Gastrocnemius medialis (tissue), 4 donors: ENCODE results near the gene KCNIP4. TPM values are rescaled to one million over a fixed set of nuclear protein-coding genes. Genes with fewer than 3 reads are reported as not detected.

ENCODE experiments used
- ATAC-seq, 2 donors: fragments of 150-250 bp; one replicate each; pipeline ENCODE4 v1.9.1; 2016
- DNase-seq, 2 donors: peaks; one replicate each; pipeline ENCODE4 v3.0.0-alpha.2; 2019
- H3K27ac ChIP-seq, 4 donors: fragments of 200-600 bp; sonication (generic); 1 replicate in 1 of 4; 2 replicates in 3 of 4; pipeline ENCODE4 v1.5.1; 2016 to 2018; ENCODE audit warnings: mild to moderate bottlenecking in 2 of 4, moderate library complexity in 1 of 4
- H3K27me3 ChIP-seq, 3 donors: fragments of 200-600 bp; sonication (generic) in 2 of 3; 1 replicate in 1 of 3; 2 replicates in 2 of 3; pipeline versions ENCODE4 v1.5.1 to v1.6.0; 2016 to 2019; ENCODE audit warnings: mild to moderate bottlenecking in 1 of 3, moderate library complexity in 1 of 3
- H3K36me3 ChIP-seq, 2 donors: fragments of 200-600 bp; sonication (generic) in 1 of 2; one replicate each; pipeline ENCODE4 v1.5.1; 2017 to 2018
- H3K4me1 ChIP-seq, 2 donors: fragments of 200-600 bp; sonication (generic) in 1 of 2; one replicate each; pipeline ENCODE4 v1.5.1; 2016 to 2017; ENCODE audit warnings: mild to moderate bottlenecking in 2 of 2
- H3K4me3 ChIP-seq, 4 donors: fragments of 200-600 bp; sonication (generic) in 3 of 4; 1 replicate in 1 of 4; 2 replicates in 3 of 4; pipeline ENCODE4 v1.5.1; 2016 to 2019; ENCODE audit warnings: mild to moderate bottlenecking in 2 of 4
- H3K9me3 ChIP-seq, 3 donors: fragments of 200-600 bp; sonication (generic) in 2 of 3; 1 replicate in 1 of 3; 2 replicates in 2 of 3; pipeline ENCODE4 v1.5.1; 2016 to 2019
- POLR2A ChIP-seq, 2 donors: fragments of 450-650 bp; IDR thresholded peaks; one replicate each; pipeline ENCODE4 v1.6.1; 2017; ENCODE audit warnings: antibody characterized with exemption in 2 of 2, mild to moderate bottlenecking in 2 of 2, moderate library complexity in 2 of 2
- in situ Hi-C, 4 donors: fragments of 200-750 bp; cut with MboI; loops; one replicate each; pipeline versions ENCODE4 v1.15.0 to v1.8.0; 2017; ENCODE audit warnings: low sequenced_read_pairs in 4 of 4
- intact Hi-C: fragments of 100-400 bp; cut with DNase I; formaldehyde crosslinking; loops from one replicate; pipeline ENCODE4 v1.15.1; 2023; ENCODE audit warnings: low total_unique reads
- total RNA-seq, 4 donors: library from RNA; depleted of rRNA; stranded (reverse); fragments of >200 nt; gene quantifications; one replicate each; pipeline versions ENCODE4 v1.1.0 to v1.2.3, GENCODE V29; 2016
- TF ChIP-seq, protein P1 (sequence below), 5 experiments: fragments of 450-650 bp in 3 of 5; fragments of 200-600 bp in 2 of 5; sonication (generic) in 2 of 5; IDR thresholded peaks in 4 of 5; conservative IDR thresholded peaks in 1 of 5; 1 replicate in 4 of 5; 2 replicates in 1 of 5; pipeline ENCODE4 v1.5.1; 2016 to 2019; ENCODE audit warnings: antibody characterized with exemption in 5 of 5, mild to moderate bottlenecking in 3 of 5, moderate library complexity in 3 of 5

The KCNIP4 gene
- total RNA-seq, 4 donors from 2014 or later, result not detected

DNA sequence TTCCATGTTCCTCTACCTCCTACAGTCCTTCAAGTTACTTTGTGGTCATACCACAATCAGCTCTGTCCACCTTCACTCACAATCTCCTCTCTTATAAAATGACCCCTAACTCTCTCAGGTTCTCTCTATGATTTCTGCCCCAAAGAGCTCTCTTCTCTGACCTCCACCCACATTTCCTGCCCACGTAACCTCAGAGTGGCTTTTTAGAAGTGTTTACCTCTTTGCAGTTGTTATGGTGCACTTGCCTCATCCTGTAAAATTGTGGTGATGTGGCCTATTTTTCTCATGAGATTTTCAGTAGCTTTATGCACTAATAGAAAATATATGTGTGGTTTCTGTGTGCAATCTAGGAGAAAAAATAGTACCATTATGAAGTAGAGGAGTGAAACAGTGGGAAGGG, 1032.5 kb downstream of the KCNIP4 start:
- no peaks in the 10 kb centered on the region for H3K9me3 ChIP-seq
- in situ Hi-C loops (no loop called here), intact Hi-C loops (no loop called here)

GRCh38 chr4:20904966-20905365, 1043.6 kb downstream of the KCNIP4 start:
- H3K27me3 ChIP-seq, result no peaks in the 10 kb centered on the region
- no peak for ATAC-seq
- in situ Hi-C loops, result no loop called here

More for the DNA sequence above, 1032.5 kb downstream of the KCNIP4 start:
- Histone ChIP-seq H3K27ac (no peak overlapping the region), H3K36me3 (no peaks in the 10 kb centered on the region), H3K4me3 (no peak overlapping the region), H3K4me1 (no peaks in the 10 kb centered on the region), H3K27me3 (no peaks in the 10 kb centered on the region)
- no peak for DNase-seq
- TF ChIP-seq, protein P1, sequence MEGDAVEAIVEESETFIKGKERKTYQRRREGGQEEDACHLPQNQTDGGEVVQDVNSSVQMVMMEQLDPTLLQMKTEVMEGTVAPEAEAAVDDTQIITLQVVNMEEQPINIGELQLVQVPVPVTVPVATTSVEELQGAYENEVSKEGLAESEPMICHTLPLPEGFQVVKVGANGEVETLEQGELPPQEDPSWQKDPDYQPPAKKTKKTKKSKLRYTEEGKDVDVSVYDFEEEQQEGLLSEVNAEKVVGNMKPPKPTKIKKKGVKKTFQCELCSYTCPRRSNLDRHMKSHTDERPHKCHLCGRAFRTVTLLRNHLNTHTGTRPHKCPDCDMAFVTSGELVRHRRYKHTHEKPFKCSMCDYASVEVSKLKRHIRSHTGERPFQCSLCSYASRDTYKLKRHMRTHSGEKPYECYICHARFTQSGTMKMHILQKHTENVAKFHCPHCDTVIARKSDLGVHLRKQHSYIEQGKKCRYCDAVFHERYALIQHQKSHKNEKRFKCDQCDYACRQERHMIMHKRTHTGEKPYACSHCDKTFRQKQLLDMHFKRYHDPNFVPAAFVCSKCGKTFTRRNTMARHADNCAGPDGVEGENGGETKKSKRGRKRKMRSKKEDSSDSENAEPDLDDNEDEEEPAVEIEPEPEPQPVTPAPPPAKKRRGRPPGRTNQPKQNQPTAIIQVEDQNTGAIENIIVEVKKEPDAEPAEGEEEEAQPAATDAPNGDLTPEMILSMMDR (IDR thresholded peaks at IDR 0.05 in 4 of 5, conservative IDR thresholded peaks at IDR 0.05 in 1 of 5), result no peak
- no peak for TF ChIP-seq POLR2A (IDR thresholded peaks at IDR 0.05)
- ATAC-seq, result no peak

GRCh38 chr4:20901851-20902250, 1046.7 kb downstream of the KCNIP4 start:
- TF ChIP-seq, protein P1 (IDR thresholded peaks at IDR 0.05 in 4 of 5, conservative IDR thresholded peaks at IDR 0.05 in 1 of 5), result no peak
- no peak for TF ChIP-seq POLR2A (IDR thresholded peaks at IDR 0.05)
- intact Hi-C loops, result no loop called here

More at GRCh38 chr4:20904966-20905365, 1043.6 kb downstream of the KCNIP4 start:
- TF ChIP-seq, protein P1 (IDR thresholded peaks at IDR 0.05 in 4 of 5, conservative IDR thresholded peaks at IDR 0.05 in 1 of 5), result no peak
- no peak for TF ChIP-seq POLR2A (IDR thresholded peaks at IDR 0.05)
- Histone ChIP-seq H3K27ac (no peak overlapping the region), H3K4me1 (no peaks in the 10 kb centered on the region), H3K36me3 (no peaks in the 10 kb centered on the region), H3K9me3 (no peaks in the 10 kb centered on the region), H3K4me3 (no peak overlapping the region)
- no peak for DNase-seq
- intact Hi-C loops, result no loop called here

DNA sequence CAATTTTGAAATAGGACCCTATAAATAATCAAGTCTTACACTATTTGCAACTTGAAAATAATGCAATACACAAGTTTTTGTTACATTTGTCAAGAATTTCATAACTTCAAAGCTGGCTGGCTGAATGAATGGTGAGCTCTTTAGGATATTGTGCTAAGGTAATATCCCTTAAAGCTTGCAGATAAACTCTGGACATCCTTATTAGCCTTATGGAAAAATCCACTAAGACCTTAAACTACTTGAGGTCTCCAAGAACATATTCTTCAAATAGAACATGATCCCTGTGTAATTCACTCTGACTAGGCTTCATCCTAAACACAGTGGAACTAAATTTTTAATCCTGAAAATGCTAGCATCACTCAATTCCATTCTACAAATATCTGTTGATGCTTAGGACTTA, 1049.0 kb downstream of the KCNIP4 start:
- Histone ChIP-seq H3K36me3 (no peaks in the 10 kb centered on the region), H3K27me3 (no peaks in the 10 kb centered on the region), H3K27ac (no peak overlapping the region), H3K4me3 (no peak overlapping the region), H3K9me3 (no peaks in the 10 kb centered on the region), H3K4me1 (no peaks in the 10 kb centered on the region)
- in situ Hi-C loops (no loop called here), intact Hi-C loops (no loop called here)
- DNase-seq, result no peak
- TF ChIP-seq, protein P1 (IDR thresholded peaks at IDR 0.05 in 4 of 5, conservative IDR thresholded peaks at IDR 0.05 in 1 of 5), result no peak
- no peak for TF ChIP-seq POLR2A (IDR thresholded peaks at IDR 0.05)
- no peak for ATAC-seq

More at GRCh38 chr4:20901851-20902250, 1046.7 kb downstream of the KCNIP4 start:
- H3K36me3 ChIP-seq, result no peaks in the 10 kb centered on the region
- no peak overlapping the region for H3K27ac ChIP-seq
- no peak for ATAC-seq
- H3K4me1 ChIP-seq, result no peaks in the 10 kb centered on the region
- H3K9me3 ChIP-seq, result no peaks in the 10 kb centered on the region
- H3K27me3 ChIP-seq, result no peaks in the 10 kb centered on the region
- in situ Hi-C loops, result no loop called here
- no peak overlapping the region for H3K4me3 ChIP-seq
- DNase-seq, result no peak

DNA sequence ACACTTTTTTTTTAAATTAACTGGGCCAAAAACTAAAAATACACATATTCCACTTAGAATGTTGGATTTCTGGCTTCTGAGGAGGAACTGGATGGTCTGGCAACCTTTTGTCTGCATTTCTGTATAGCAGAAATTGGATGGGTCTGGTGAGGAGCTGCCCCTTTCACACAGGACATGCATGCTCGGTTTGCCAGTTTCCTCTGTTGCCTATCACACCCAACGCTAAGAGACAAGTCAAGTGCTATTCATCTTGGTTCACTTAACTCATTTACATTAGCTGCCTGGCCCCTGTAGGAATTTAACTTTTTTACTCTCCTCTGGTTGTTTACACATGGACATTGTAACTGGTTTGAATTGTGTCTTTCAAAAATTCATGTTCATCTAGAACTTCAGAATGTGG, 1052.6 kb downstream of the KCNIP4 start:
- intact Hi-C loops (no loop called here), in situ Hi-C loops (no loop called here)
- ATAC-seq (no peak), DNase-seq (no peak)
- Histone ChIP-seq H3K27me3 (no peaks in the 10 kb centered on the region), H3K9me3 (no peaks in the 10 kb centered on the region), H3K36me3 (no peaks in the 10 kb centered on the region), H3K27ac (no peak overlapping the region), H3K4me3 (no peak overlapping the region), H3K4me1 (no peaks in the 10 kb centered on the region)
- no peak for TF ChIP-seq POLR2A (IDR thresholded peaks at IDR 0.05)
- TF ChIP-seq, protein P1 (IDR thresholded peaks at IDR 0.05 in 4 of 5, conservative IDR thresholded peaks at IDR 0.05 in 1 of 5), result no peak
